ENCODE results near the gene UBL3. TPM values are rescaled to one million over a fixed set of nuclear protein-coding genes. Genes with fewer than 3 reads are reported as not detected.

The UBL3 gene
- total RNA-seq, 1 experiment from 2014 or later: 3.9 TPM

- Histone ChIP-seq H3K4me3 (ENCODE audit: low read length) (no peak overlapping the region), H3K4me2 (ENCODE audit: low read depth, low read length, poor library complexity, severe bottlenecking) (no peak overlapping the region), H3K79me2 (ENCODE audit: low read length) (no peaks in the 10 kb centered on the region)
Observed at GRCh38 chr13:29845440-29846056, 4.9 kb downstream of the UBL3 start.

GRCh38 chr13:29844441-29844840, 6.0 kb downstream of the UBL3 start:
- no peaks in the 10 kb centered on the region for H3K36me3 ChIP-seq (ENCODE audit: insufficient read depth, low read length)
- DNase-seq: no peak
- H3K4me1 ChIP-seq (ENCODE audit: low read length): peaks cover 11% of the 10 kb centered on the region
- H3K9me3 ChIP-seq (ENCODE audit: low read length): no peaks in the 10 kb centered on the region
- H3K9ac ChIP-seq (ENCODE audit: low read length): no peak overlapping the region
- no peak overlapping the region for H3K4me3 ChIP-seq (ENCODE audit: low read length)
- 0 out of 2 replicates have a peak, but pooled peaks cover 4% of the 10 kb centered on the region for H3K27me3 ChIP-seq (ENCODE audit: low read length)
- no peaks in the 10 kb centered on the region for H3K9me2 ChIP-seq (replicated peaks; ENCODE audit: insufficient read depth, low read length)
- peaks cover 23% of the 10 kb centered on the region for H4K20me1 ChIP-seq (ENCODE audit: insufficient read depth, low read depth, low read length)
- no peak overlapping the region for H2AFZ ChIP-seq (ENCODE audit: low read length)
- H3K79me2 ChIP-seq (ENCODE audit: low read length): no peaks in the 10 kb centered on the region
- no peak overlapping the region for H3K4me2 ChIP-seq (ENCODE audit: low read depth, low read length, poor library complexity, severe bottlenecking)
- H3K27ac ChIP-seq (ENCODE audit: low read length): no peak overlapping the region

More at GRCh38 chr13:29845440-29846056, 4.9 kb downstream of the UBL3 start:
- H3K9me3 ChIP-seq (ENCODE audit: low read length): no peaks in the 10 kb centered on the region
- no peaks in the 10 kb centered on the region for H3K9me2 ChIP-seq (replicated peaks; ENCODE audit: insufficient read depth, low read length)
- peak; percentile 46 for DNase-seq
- H3K36me3 ChIP-seq (ENCODE audit: insufficient read depth, low read length): no peaks in the 10 kb centered on the region
- peaks cover 14% of the 10 kb centered on the region for H3K4me1 ChIP-seq (ENCODE audit: low read length)
- no peak overlapping the region for H3K9ac ChIP-seq (ENCODE audit: low read length)
- H3K27me3 ChIP-seq (ENCODE audit: low read length): 0 out of 2 replicates have a peak, but pooled peaks cover 4% of the 10 kb centered on the region
- H4K20me1 ChIP-seq (ENCODE audit: insufficient read depth, low read depth, low read length): peaks cover 23% of the 10 kb centered on the region
- no peak overlapping the region for H2AFZ ChIP-seq (ENCODE audit: low read length)
- no peak overlapping the region for H3K27ac ChIP-seq (ENCODE audit: low read length)

DNA sequence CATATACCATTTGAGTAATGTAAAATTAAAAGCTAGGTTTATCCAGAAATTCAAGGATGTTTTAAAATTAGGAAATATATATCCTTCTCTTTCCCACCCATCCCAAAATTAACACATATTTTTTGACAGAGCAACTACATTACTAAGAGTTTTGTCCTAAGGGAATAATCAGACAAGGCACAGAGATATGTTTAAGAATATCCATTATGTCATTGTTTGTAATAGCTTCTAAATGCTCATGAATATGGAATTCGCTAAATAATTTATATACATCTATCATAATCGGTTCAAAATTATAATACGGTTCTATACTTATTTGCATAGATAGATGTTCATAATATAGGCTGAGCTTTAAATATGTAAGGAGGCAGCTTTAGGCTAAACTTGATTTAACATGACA, 9.8 kb downstream of the UBL3 start:
- no peak overlapping the region for H3K27ac ChIP-seq (ENCODE audit: low read length)
- no peaks in the 10 kb centered on the region for H3K9me3 ChIP-seq (ENCODE audit: low read length)
- no peaks in the 10 kb centered on the region for H3K4me1 ChIP-seq (ENCODE audit: low read length)
- H3K36me3 ChIP-seq (ENCODE audit: insufficient read depth, low read length): no peaks in the 10 kb centered on the region
- H3K79me2 ChIP-seq (ENCODE audit: low read length): no peaks in the 10 kb centered on the region
- DNase-seq: no peak
- no peak overlapping the region for H3K4me3 ChIP-seq (ENCODE audit: low read length)
- no peaks in the 10 kb centered on the region for H3K27me3 ChIP-seq (ENCODE audit: low read length)
- no peak overlapping the region for H2AFZ ChIP-seq (ENCODE audit: low read length)
- peaks cover 23% of the 10 kb centered on the region for H4K20me1 ChIP-seq (ENCODE audit: insufficient read depth, low read depth, low read length)
- H3K9ac ChIP-seq (ENCODE audit: low read length): no peak overlapping the region
- H3K9me2 ChIP-seq (replicated peaks; ENCODE audit: insufficient read depth, low read length): no peaks in the 10 kb centered on the region
- H3K4me2 ChIP-seq (ENCODE audit: low read depth, low read length, poor library complexity, severe bottlenecking): no peak overlapping the region

DNA sequence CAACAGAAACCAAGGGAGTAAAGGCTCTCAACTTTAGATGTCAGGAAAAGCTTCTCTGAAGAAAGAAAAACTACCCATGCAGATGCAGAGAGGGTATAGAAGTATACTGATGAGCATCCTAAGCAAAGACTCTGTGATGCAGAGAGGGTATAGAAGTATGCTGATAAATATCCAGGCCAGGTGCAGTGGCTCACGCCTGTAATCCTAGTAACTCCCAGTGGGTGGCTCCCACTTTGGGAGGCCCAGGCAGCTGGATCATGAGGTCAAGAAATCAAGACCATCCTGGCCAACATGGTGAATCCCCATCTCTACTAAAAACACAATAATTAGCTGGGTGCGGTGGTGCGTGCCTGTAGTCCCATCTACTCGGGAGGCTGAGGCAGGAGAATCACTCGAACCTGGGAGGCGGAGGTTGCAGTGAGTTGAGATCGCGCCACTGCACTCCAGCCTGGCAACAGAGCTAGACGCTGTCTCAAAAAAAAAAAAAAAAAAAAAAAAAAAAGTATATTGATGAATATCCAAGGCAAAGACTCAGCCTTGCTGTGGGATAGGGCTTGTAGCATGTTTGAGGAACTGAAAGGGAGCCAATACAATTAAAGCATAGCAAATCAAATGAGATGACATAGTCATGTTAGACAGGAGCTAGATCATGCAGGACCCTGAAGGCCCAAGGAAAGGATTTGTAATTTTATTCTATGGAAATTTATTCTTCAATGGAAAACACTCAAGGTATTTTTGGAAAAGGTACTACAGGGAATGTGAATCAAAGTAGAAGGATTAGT, 14.9 kb downstream of the UBL3 start:
- no peaks in the 10 kb centered on the region for H3K36me3 ChIP-seq (ENCODE audit: insufficient read depth, low read length)
- H3K4me1 ChIP-seq (ENCODE audit: low read length): no peaks in the 10 kb centered on the region
- H4K20me1 ChIP-seq (ENCODE audit: insufficient read depth, low read depth, low read length): peaks cover 11% of the 10 kb centered on the region
- no peak overlapping the region for H2AFZ ChIP-seq (ENCODE audit: low read length)
- H3K4me2 ChIP-seq (ENCODE audit: low read depth, low read length, poor library complexity, severe bottlenecking): no peak overlapping the region
- no peak for DNase-seq
- H3K79me2 ChIP-seq (ENCODE audit: low read length): no peaks in the 10 kb centered on the region
- H3K27ac ChIP-seq (ENCODE audit: low read length): no peak overlapping the region
- no peak overlapping the region for H3K4me3 ChIP-seq (ENCODE audit: low read length)
- no peak overlapping the region for H3K9ac ChIP-seq (ENCODE audit: low read length)
- H3K27me3 ChIP-seq (ENCODE audit: low read length): no peaks in the 10 kb centered on the region
- no peaks in the 10 kb centered on the region for H3K9me2 ChIP-seq (replicated peaks; ENCODE audit: insufficient read depth, low read length)
- H3K9me3 ChIP-seq (ENCODE audit: low read length): no peaks in the 10 kb centered on the region

- DNase-seq: no peak
Observed at GRCh38 chr13:29832761-29833298, 17.6 kb downstream of the UBL3 start.

GRCh38 chr13:29830000-29830399, 20.4 kb downstream of the UBL3 start:
- H3K4me3 ChIP-seq (ENCODE audit: low read length): no peak overlapping the region
- H3K9me2 ChIP-seq (replicated peaks; ENCODE audit: insufficient read depth, low read length): no peaks in the 10 kb centered on the region
- H3K9ac ChIP-seq (ENCODE audit: low read length): no peak overlapping the region
- H3K36me3 ChIP-seq (ENCODE audit: insufficient read depth, low read length): no peaks in the 10 kb centered on the region
- H2AFZ ChIP-seq (ENCODE audit: low read length): no peak overlapping the region
- no peak overlapping the region for H3K27ac ChIP-seq (ENCODE audit: low read length)
- H3K4me2 ChIP-seq (ENCODE audit: low read depth, low read length, poor library complexity, severe bottlenecking): no peak overlapping the region
- no peaks in the 10 kb centered on the region for H3K27me3 ChIP-seq (ENCODE audit: low read length)
- no peaks in the 10 kb centered on the region for H3K9me3 ChIP-seq (ENCODE audit: low read length)
- H4K20me1 ChIP-seq (ENCODE audit: insufficient read depth, low read depth, low read length): no peaks in the 10 kb centered on the region
- H3K4me1 ChIP-seq (ENCODE audit: low read length): no peaks in the 10 kb centered on the region
- DNase-seq: no peak
- no peaks in the 10 kb centered on the region for H3K79me2 ChIP-seq (ENCODE audit: low read length)

More at GRCh38 chr13:29832761-29833298, 17.6 kb downstream of the UBL3 start:
- H3K4me1 ChIP-seq (ENCODE audit: low read length): no peaks in the 10 kb centered on the region
- no peaks in the 10 kb centered on the region for H3K36me3 ChIP-seq (ENCODE audit: insufficient read depth, low read length)
- no peak overlapping the region for H3K27ac ChIP-seq (ENCODE audit: low read length)
- H3K27me3 ChIP-seq (ENCODE audit: low read length): no peaks in the 10 kb centered on the region
- H3K9me2 ChIP-seq (replicated peaks; ENCODE audit: insufficient read depth, low read length): no peaks in the 10 kb centered on the region
- H3K9ac ChIP-seq (ENCODE audit: low read length): no peak overlapping the region
- 0 out of 2 replicates have a peak, but pooled peaks cover 4% of the 10 kb centered on the region for H4K20me1 ChIP-seq (ENCODE audit: insufficient read depth, low read depth, low read length)
- H3K4me3 ChIP-seq (ENCODE audit: low read length): no peak overlapping the region
- H3K9me3 ChIP-seq (ENCODE audit: low read length): no peaks in the 10 kb centered on the region
- no peak overlapping the region for H2AFZ ChIP-seq (ENCODE audit: low read length)
- H3K79me2 ChIP-seq (ENCODE audit: low read length): no peaks in the 10 kb centered on the region
- no peak overlapping the region for H3K4me2 ChIP-seq (ENCODE audit: low read depth, low read length, poor library complexity, severe bottlenecking)

DNA sequence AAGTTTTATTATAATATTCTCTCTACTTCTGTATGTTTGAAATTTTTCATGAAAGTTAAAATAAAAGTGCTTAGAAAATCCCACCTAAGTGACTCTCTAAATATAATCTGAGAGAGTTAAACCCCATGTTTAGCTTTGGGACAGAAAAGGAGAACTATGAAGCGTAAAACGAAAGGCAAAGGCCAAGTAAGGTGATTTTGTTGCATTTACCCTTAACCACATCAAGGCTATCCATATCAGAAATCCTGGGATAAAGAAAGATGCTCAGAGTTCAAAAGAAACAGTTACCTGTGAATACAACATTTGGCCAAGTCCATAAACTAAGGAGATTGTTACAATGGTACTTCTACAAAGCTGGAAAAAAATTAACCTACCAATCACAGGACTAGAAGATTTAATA, 31.3 kb downstream of the UBL3 start:
- Histone ChIP-seq H3K9me3 (ENCODE audit: low read length) (no peaks in the 10 kb centered on the region), H3K9me2 (replicated peaks; ENCODE audit: insufficient read depth, low read length) (no peaks in the 10 kb centered on the region), H3K4me2 (ENCODE audit: low read depth, low read length, poor library complexity, severe bottlenecking) (no peak overlapping the region), H4K20me1 (ENCODE audit: insufficient read depth, low read depth, low read length) (peaks cover 19% of the 10 kb centered on the region), H3K9ac (ENCODE audit: low read length) (no peak overlapping the region), H3K4me1 (ENCODE audit: low read length) (peaks cover 12% of the 10 kb centered on the region), H3K79me2 (ENCODE audit: low read length) (no peaks in the 10 kb centered on the region), H3K27ac (ENCODE audit: low read length) (no peak overlapping the region), H3K27me3 (ENCODE audit: low read length) (no peaks in the 10 kb centered on the region), H2AFZ (ENCODE audit: low read length) (no peak overlapping the region), H3K36me3 (ENCODE audit: insufficient read depth, low read length) (no peaks in the 10 kb centered on the region), H3K4me3 (ENCODE audit: low read length) (no peak overlapping the region)
- DNase-seq: no peak

DNA sequence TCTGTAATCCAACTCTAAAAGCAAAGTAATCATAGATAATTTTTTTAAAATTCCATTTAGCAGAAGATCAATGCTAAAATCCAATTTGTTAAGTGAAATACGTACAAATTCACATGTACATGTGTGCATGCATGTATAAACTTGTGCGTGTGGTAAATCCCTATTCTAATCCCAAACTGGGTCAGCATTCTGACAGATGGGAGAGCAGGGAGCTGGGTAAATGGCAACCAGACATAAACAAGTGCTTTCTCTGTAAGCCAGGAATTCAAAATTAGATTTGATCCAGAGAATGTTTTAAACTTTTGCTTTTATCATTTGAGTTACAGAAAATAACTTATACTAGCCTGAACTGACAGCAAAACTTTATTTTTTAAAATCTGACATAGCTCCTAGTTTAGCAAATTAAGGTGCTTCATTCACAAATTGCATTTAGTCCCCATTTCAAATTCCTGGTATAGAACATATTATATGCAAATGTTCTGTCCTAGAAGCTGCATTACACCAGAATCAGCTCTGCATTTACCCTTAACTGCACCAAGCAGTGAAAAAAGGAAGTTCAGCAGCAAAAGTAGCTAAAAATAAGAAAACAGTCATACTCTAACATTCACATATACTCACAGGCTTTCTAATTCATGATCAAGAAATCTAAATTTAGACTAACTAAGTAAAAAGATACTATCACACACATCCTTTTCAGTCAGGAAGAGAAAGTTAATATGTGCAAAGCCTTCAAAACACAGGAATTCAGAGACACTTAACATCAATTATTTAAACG, 32.6 kb downstream of the UBL3 start:
- H3K79me2 ChIP-seq (ENCODE audit: low read length): no peaks in the 10 kb centered on the region
- H4K20me1 ChIP-seq (ENCODE audit: insufficient read depth, low read depth, low read length): peaks cover 19% of the 10 kb centered on the region
- H3K9me3 ChIP-seq (ENCODE audit: low read length): no peaks in the 10 kb centered on the region
- no peaks in the 10 kb centered on the region for H3K36me3 ChIP-seq (ENCODE audit: insufficient read depth, low read length)
- peak overlapping the region; percentile 10 for H3K4me2 ChIP-seq (ENCODE audit: low read depth, low read length, poor library complexity, severe bottlenecking)
- DNase-seq: peak; percentile 84
- no peaks in the 10 kb centered on the region for H3K9me2 ChIP-seq (replicated peaks; ENCODE audit: insufficient read depth, low read length)
- no peaks in the 10 kb centered on the region for H3K27me3 ChIP-seq (ENCODE audit: low read length)
- H3K4me1 ChIP-seq (ENCODE audit: low read length): peaks cover 12% of the 10 kb centered on the region
- no peak overlapping the region for H3K9ac ChIP-seq (ENCODE audit: low read length)
- no peak overlapping the region for H2AFZ ChIP-seq (ENCODE audit: low read length)
- H3K27ac ChIP-seq (ENCODE audit: low read length): no peak overlapping the region
- H3K4me3 ChIP-seq (ENCODE audit: low read length): no peak overlapping the region

Measured in Karpas-422 (cell line).